Activated CD8-positive, alpha-beta T cell treated with anti-CD3 and anti-CD28 coated beads, Interleukin-2, amount 10 ng/mL, durations not matched to agents 7 days and 5 days (primary cell): Measurements from ENCODE around the gene POLR1C. TPM values are rescaled to one million over a fixed set of nuclear protein-coding genes. Genes with fewer than 3 reads are reported as not detected.
"Not testable (repeated sequence)": the region's sequence is repeated elsewhere in the genome, so short reads cannot be mapped to it uniquely, and the experiment has no call there.

Source experiments
- ATAC-seq: fragments of 150-1000 bp; cut with Tn5 transposase; one replicate; pipeline ENCODE4 v1.10.0; 2021; ENCODE audit warnings: moderate library complexity
- CTCF ChIA-PET: fragments of 350-600 bp; sonication (Branson Sonifier 250); formaldehyde crosslinking; loops from one replicate; lab custom pipeline; 2021; ENCODE audit warnings: antibody characterized with exemption; lab: Charles Lee
- POLR2A ChIA-PET: fragments of 350-600 bp; sonication (Branson Sonifier 250); formaldehyde crosslinking; loops from one replicate; lab custom pipeline; 2021; ENCODE audit warnings: antibody characterized with exemption; lab: Charles Lee
- DNase-seq: peaks from one replicate; pipeline ENCODE4 v3.0.0-alpha.2; 2020
- H3K27ac Mint-ChIP-seq: one replicate; pipeline ENCODE4 v1.8.0; 2021; ENCODE audit warnings: mild to moderate bottlenecking, mixed read lengths
- H3K27me3 Mint-ChIP-seq: one replicate; pipeline ENCODE4 v1.8.0; 2021; ENCODE audit warnings: low read depth, mixed read lengths
- H3K36me3 Mint-ChIP-seq: one replicate; pipeline ENCODE4 v1.8.0; 2021; ENCODE audit warnings: low read depth, mixed read lengths
- H3K4me1 Mint-ChIP-seq: one replicate; pipeline ENCODE4 v1.8.0; 2021; ENCODE audit warnings: low read depth, mixed read lengths
- H3K4me3 Mint-ChIP-seq: one replicate; pipeline ENCODE4 v1.8.0; 2021; ENCODE audit warnings: mild to moderate bottlenecking, mixed read lengths
- H3K9me3 Mint-ChIP-seq: one replicate; pipeline ENCODE4 v1.8.0; 2022; ENCODE audit warnings: mixed read lengths; ENCODE audit not compliant: insufficient read depth
- total RNA-seq, 2 experiments: library from RNA; stranded (reverse); gene quantifications; one replicate each; pipeline ENCODE4 v1.2.3, GENCODE V29; 2021

Gene POLR1C
- total RNA-seq, 2 experiments from 2014 or later: 34.7 to 35.4 TPM

GRCh38 chr6:43538986-43539385, 22.1 kb downstream of the POLR1C start:
- ATAC-seq, H3K9me3 Mint-ChIP-seq, H3K4me3 Mint-ChIP-seq, H3K4me1 Mint-ChIP-seq, H3K27ac Mint-ChIP-seq, H3K27me3 Mint-ChIP-seq, CTCF ChIA-PET, DNase-seq: not testable (repeated sequence)
- H3K36me3 Mint-ChIP-seq: peaks cover 40% of the 10 kb centered on the region
- POLR2A ChIA-PET: interaction anchor here (1.5 kb wide), 1 partner anchor 14 kb away, joined by 4 read pairs; no protein-coding TSS in a partner anchor

- DNase-seq, H3K27ac Mint-ChIP-seq, H3K27me3 Mint-ChIP-seq, H3K4me3 Mint-ChIP-seq, ATAC-seq, H3K9me3 Mint-ChIP-seq, H3K4me1 Mint-ChIP-seq, CTCF ChIA-PET: not testable (repeated sequence)
- POLR2A ChIA-PET: interaction anchor here (1.5 kb wide), 1 partner anchor 14 kb away, joined by 4 read pairs; no protein-coding TSS in a partner anchor
- H3K36me3 Mint-ChIP-seq: peaks cover 42% of the 10 kb centered on the region
Observed at GRCh38 chr6:43539409-43539808, 22.5 kb downstream of the POLR1C start.

DNA sequence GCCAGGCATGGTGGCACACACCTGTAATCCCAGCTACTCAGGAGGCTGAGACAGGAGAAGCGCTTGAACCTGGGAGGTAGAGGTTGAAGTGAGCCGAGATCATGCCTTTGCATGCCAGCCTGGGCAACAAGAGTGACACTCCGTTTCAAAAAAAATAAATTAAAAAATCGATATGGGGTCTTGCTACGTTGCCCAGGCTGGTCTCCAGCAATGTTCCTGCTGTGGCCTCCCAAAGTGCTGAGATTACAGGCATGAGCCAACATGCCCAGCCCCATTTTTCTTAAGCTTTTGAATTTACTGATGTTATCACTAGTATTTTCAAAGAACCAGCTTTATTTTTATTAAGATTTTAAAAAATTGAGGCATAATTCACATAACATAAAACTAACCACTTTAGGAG, 23.6 kb downstream of the POLR1C start:
- Mint-ChIP-seq H3K4me1 (peaks cover 2% of the 10 kb centered on the region), H3K9me3 (no peaks in the 10 kb centered on the region), H3K4me3 (no peak overlapping the region), H3K27ac (no peak overlapping the region), H3K36me3 (peaks cover 44% of the 10 kb centered on the region), H3K27me3 (no peaks in the 10 kb centered on the region)
- POLR2A ChIA-PET: interaction anchor here (1.5 kb wide), 1 partner anchor 15 kb away, joined by 4 read pairs; no protein-coding TSS in a partner anchor
- no peak for DNase-seq
- no peak for ATAC-seq
- CTCF ChIA-PET: no interaction called here

DNA sequence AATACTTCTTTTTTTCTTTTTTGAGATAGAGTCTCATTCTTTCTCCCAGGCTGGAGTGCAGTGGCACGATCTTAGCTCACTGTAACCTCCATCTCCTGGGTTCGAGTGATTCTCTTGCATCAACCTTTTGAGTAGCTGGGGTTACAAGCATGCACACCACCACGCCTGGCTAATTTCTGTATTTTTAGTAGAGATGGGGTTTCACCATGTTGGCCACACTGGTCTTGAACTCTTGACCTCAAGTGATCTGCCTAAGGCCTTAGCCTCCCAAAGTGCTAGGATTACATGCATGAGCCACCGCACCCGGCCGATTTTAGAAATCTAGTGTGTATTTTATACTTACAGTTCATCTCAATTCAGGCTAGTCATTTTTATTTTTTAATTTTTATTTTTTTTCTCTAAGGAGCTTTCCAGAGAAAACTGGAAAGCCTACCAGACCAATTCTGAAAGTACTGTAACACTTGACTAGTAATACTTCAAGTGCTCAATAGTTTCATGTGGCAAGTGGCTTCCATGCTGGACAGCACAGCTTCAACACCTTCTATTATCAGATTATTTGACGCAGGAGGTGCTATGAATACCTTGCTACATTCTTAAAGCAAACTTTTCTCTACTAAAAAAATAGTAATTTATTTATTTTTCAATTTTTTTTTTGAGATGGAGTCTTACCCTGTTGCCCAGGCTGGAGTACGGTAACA, 25.0 kb downstream of the POLR1C start:
- H3K36me3 Mint-ChIP-seq: peaks cover 54% of the 10 kb centered on the region
- no peaks in the 10 kb centered on the region for H3K9me3 Mint-ChIP-seq
- DNase-seq (no peak), ATAC-seq (no peak)
- no peaks in the 10 kb centered on the region for H3K27me3 Mint-ChIP-seq
- peaks cover 2% of the 10 kb centered on the region for H3K4me1 Mint-ChIP-seq
- no peak overlapping the region for H3K4me3 Mint-ChIP-seq
- POLR2A ChIA-PET: interaction anchor here (0.6 kb wide), 1 partner anchor 67 kb away, joined by 3 read pairs; no protein-coding TSS in a partner anchor
- H3K27ac Mint-ChIP-seq: no peak overlapping the region
- CTCF ChIA-PET: no interaction called here

DNA sequence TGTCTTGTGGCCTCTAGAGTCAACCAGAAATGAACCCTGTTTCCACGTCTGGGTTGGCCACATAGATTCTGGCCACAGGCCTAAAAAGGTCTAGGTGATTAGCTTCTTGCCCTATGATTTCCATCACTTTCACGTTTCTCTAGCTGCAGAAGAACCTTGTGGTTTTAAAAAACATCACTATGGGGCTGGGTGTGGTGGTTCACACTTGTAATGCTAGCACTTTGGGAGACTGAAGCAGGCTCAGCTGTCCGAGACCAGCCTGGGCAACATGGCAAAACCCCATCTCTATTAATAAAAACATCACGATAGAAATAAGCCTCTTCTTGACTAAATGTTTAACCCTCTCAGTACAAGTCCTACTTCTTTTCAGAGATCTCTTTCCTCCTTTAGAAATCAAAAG, 27.6 kb downstream of the POLR1C start:
- H3K9me3 Mint-ChIP-seq: no peaks in the 10 kb centered on the region
- CTCF ChIA-PET: no interaction called here
- ATAC-seq (no peak), DNase-seq (no peak)
- H3K36me3 Mint-ChIP-seq: peaks cover 58% of the 10 kb centered on the region
- no peak overlapping the region for H3K27ac Mint-ChIP-seq
- peaks cover 2% of the 10 kb centered on the region for H3K4me1 Mint-ChIP-seq
- H3K27me3 Mint-ChIP-seq: no peaks in the 10 kb centered on the region
- POLR2A ChIA-PET: no interaction called here
- H3K4me3 Mint-ChIP-seq: no peak overlapping the region

- Mint-ChIP-seq H3K27me3 (no peaks in the 10 kb centered on the region), H3K9me3 (no peaks in the 10 kb centered on the region), H3K4me1 (peaks cover 2% of the 10 kb centered on the region), H3K4me3 (no peak overlapping the region), H3K36me3 (peaks cover 64% of the 10 kb centered on the region), H3K27ac (no peak overlapping the region)
- ATAC-seq (no peak), DNase-seq (no peak)
- ChIA-PET POLR2A (interaction anchor here (1.1 kb wide), 1 partner anchor 8 kb away, joined by 3 read pairs; no protein-coding TSS in a partner anchor), CTCF (no interaction called here)
Observed at GRCh38 chr6:43547222-43547621, 30.3 kb downstream of the POLR1C start.

- H3K27me3 Mint-ChIP-seq, H3K27ac Mint-ChIP-seq, H3K9me3 Mint-ChIP-seq, H3K4me3 Mint-ChIP-seq, POLR2A ChIA-PET, ATAC-seq, CTCF ChIA-PET, DNase-seq, H3K4me1 Mint-ChIP-seq: not testable (repeated sequence)
- peaks cover 65% of the 10 kb centered on the region for H3K36me3 Mint-ChIP-seq
Observed at GRCh38 chr6:43557620-43558019, 40.7 kb downstream of the POLR1C start.

DNA sequence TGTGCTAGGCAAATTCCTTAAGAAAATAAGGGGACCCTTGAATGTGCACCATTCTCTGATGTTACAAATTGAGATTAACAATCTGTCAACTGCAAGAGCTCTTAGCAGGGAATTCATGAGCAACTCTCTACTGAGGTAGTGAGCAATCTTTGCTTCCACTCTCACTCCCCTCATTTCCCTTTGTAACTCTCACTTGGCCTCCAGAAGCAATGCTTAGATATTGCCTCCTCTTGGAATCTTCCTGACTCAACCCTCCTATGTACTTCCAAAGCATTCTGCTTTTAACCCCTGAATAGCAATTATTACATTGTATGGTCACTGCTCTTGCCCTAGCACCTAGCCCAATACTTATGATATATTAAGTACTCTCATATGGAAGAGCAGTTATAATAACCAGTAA, 42.4 kb downstream of the POLR1C start:
- Mint-ChIP-seq H3K36me3 (peaks cover 59% of the 10 kb centered on the region), H3K9me3 (no peaks in the 10 kb centered on the region), H3K4me1 (no peaks in the 10 kb centered on the region), H3K4me3 (no peak overlapping the region), H3K27ac (no peak overlapping the region), H3K27me3 (no peaks in the 10 kb centered on the region)
- DNase-seq (no peak), ATAC-seq (no peak)
- POLR2A ChIA-PET: no interaction called here
- CTCF ChIA-PET: no interaction called here

- Mint-ChIP-seq H3K4me1 (peaks cover 23% of the 10 kb centered on the region), H3K9me3 (no peaks in the 10 kb centered on the region), H3K36me3 (peaks cover 47% of the 10 kb centered on the region), H3K4me3 (no peak overlapping the region), H3K27ac (peak overlapping the region; percentile 36), H3K27me3 (no peaks in the 10 kb centered on the region)
- POLR2A ChIA-PET: interaction anchor here (0.9 to 1.0 kb wide), 2 partner anchors 14 to 50 kb away, joined by 3 to 4 read pairs; no protein-coding TSS in a partner anchor
- ATAC-seq (no peak), DNase-seq (no peak)
- CTCF ChIA-PET: interaction anchor here (1.2 to 1.6 kb wide), 2 partner anchors 8 to 37 kb away, joined by 4 to 6 read pairs; no protein-coding TSS in a partner anchor
Observed at GRCh38 chr6:43570876-43571441, 54.1 kb downstream of the POLR1C start.

Other genes starting within 250 kb of the POLR1C start
- gene SLC22A7, start 218.8 kb upstream of the POLR1C start, total RNA-seq: not detected
- not detected for gene CRIP3, start 208.3 kb upstream of the POLR1C start, total RNA-seq
- 1 to 10 TPM; 6.7 to 7.0 TPM for gene ZNF318, start 147.4 kb upstream of the POLR1C start, total RNA-seq
- 10 to 100 TPM; 38.8 to 39.8 TPM for gene ABCC10, start 89.5 kb upstream of the POLR1C start, total RNA-seq
- gene DLK2, start 61.5 kb upstream of the POLR1C start, total RNA-seq: not detected
- gene TJAP1, start 39.5 kb upstream of the POLR1C start, total RNA-seq: 10 to 100 TPM; 34.7 to 35.5 TPM
- under 1 TPM; 0.26 to 0.55 TPM for gene LRRC73, start 6.7 kb upstream of the POLR1C start, total RNA-seq
- gene YIPF3, start 163 bp upstream of the POLR1C start, total RNA-seq: 10 to 100 TPM; 55.6 to 59.0 TPM
- 10 to 100 TPM; 57.6 to 62.1 TPM for gene XPO5, start 58.9 kb downstream of the POLR1C start, total RNA-seq
- gene POLH, start 59.1 kb downstream of the POLR1C start, total RNA-seq: 10 to 100 TPM; 73.1 to 75.2 TPM
- gene GTPBP2, start 112.2 kb downstream of the POLR1C start, total RNA-seq: 10 to 100 TPM; 94.3 to 99.4 TPM
- gene MAD2L1BP, start 118.8 kb downstream of the POLR1C start, total RNA-seq: 10 to 100 TPM; 44.2 to 44.6 TPM
- gene RSPH9, start 127.9 kb downstream of the POLR1C start, total RNA-seq: not detected
- 10 to 100 TPM; 38.7 to 43.2 TPM for gene MRPS18A, start 170.7 kb downstream of the POLR1C start, total RNA-seq